Neural progenitor cell (in vitro differentiated cells): ENCODE measurements around the gene GCNT4. TPM values are rescaled to one million over a fixed set of nuclear protein-coding genes. Genes with fewer than 3 reads are reported as not detected.
"Not testable (repeated sequence)": the region's sequence is repeated elsewhere in the genome, so short reads cannot be mapped to it uniquely, and the experiment has no call there.

Experiments used
- DNase-seq: peaks from one replicate; pipeline ENCODE4 v3.0.0-alpha.2; 2016; ENCODE audit warnings: low spot score
- H2AFZ ChIP-seq: fragments of 200-600 bp; sonication (generic); replicated peaks from 2 replicates; pipeline ENCODE4 v1.6.1; 2016; ENCODE audit warnings: antibody characterized with exemption
- H3F3A ChIP-seq: fragments of 200-600 bp; sonication (generic); 2 replicates; pipeline ENCODE4 v1.6.1; 2016; ENCODE audit warnings: antibody characterized with exemption, low read depth
- H3K27ac ChIP-seq: fragments of 200-600 bp; sonication (generic); 2 replicates; pipeline ENCODE4 v1.5.1; 2016; ENCODE audit warnings: mild to moderate bottlenecking
- H3K27me3 ChIP-seq: fragments of 200-600 bp; sonication (generic); 2 replicates; pipeline ENCODE4 v1.6.1; 2016; ENCODE audit warnings: mild to moderate bottlenecking, moderate library complexity
- H3K36me3 ChIP-seq: fragments of 200-600 bp; sonication (generic); 2 replicates; pipeline ENCODE4 v1.5.1; 2016
- H3K4me1 ChIP-seq: fragments of 200-600 bp; sonication (generic); 2 replicates; pipeline ENCODE4 v1.6.1; 2016; ENCODE audit warnings: mixed run types
- H3K4me2 ChIP-seq: fragments of 200-600 bp; sonication (generic); 2 replicates; pipeline ENCODE4 v1.6.1; 2016
- H3K4me3 ChIP-seq: fragments of 200-600 bp; sonication (generic); 2 replicates; pipeline ENCODE4 v1.5.1; 2016
- H3K79me2 ChIP-seq: fragments of 200-600 bp; sonication (generic); 2 replicates; pipeline ENCODE4 v1.6.1; 2016; ENCODE audit warnings: low read depth
- H3K9ac ChIP-seq: fragments of 200-600 bp; sonication (generic); 2 replicates; pipeline ENCODE4 v1.6.1; 2016
- H3K9me3 ChIP-seq: fragments of 200-600 bp; sonication (generic); 2 replicates; pipeline ENCODE4 v1.5.1; 2016; ENCODE audit warnings: low read depth
- H4K20me1 ChIP-seq: fragments of 200-600 bp; sonication (generic); 2 replicates; pipeline ENCODE4 v1.6.1; 2016; ENCODE audit warnings: low read depth
- H3K27ac Mint-ChIP-seq: 3 replicates; pipeline ENCODE4 v1.8.0; 2021; ENCODE audit warnings: mixed read lengths
- H3K27me3 Mint-ChIP-seq: 2 replicates; pipeline ENCODE4 v1.8.0; 2022; ENCODE audit warnings: low read depth, mild to moderate bottlenecking, inconsistent platforms, moderate library complexity, mixed read lengths; ENCODE audit not compliant: insufficient read depth
- H3K36me3 Mint-ChIP-seq: 3 replicates; pipeline ENCODE4 v1.8.0; 2021; ENCODE audit warnings: mixed read lengths
- H3K4me1 Mint-ChIP-seq: 3 replicates; pipeline ENCODE4 v1.8.0; 2021; ENCODE audit warnings: mixed read lengths
- H3K4me3 Mint-ChIP-seq: 3 replicates; pipeline ENCODE4 v1.8.0; 2021; ENCODE audit warnings: mild to moderate bottlenecking, moderate library complexity, mixed read lengths
- H3K9me3 Mint-ChIP-seq: 3 replicates; pipeline ENCODE4 v1.8.0; 2020; ENCODE audit warnings: mixed read lengths
- CTCF ChIP-seq: fragments of 200-600 bp; sonication (generic); IDR thresholded peaks from 2 replicates; pipeline ENCODE4 v1.5.1; 2017; ENCODE audit warnings: antibody characterized with exemption, mild to moderate bottlenecking
- EZH2 ChIP-seq: fragments of 200-600 bp; sonication (generic); IDR thresholded peaks from 2 replicates; pipeline ENCODE4 v1.6.1; 2017; ENCODE audit warnings: antibody characterized with exemption, mild to moderate bottlenecking, moderate library complexity
- EZH2phosphoT487 ChIP-seq: fragments of 200-600 bp; sonication (generic); IDR thresholded peaks from 2 replicates; pipeline ENCODE4 v1.6.1; 2017; ENCODE audit warnings: antibody characterized with exemption
- total RNA-seq: library from RNA; depleted of rRNA; stranded (reverse); fragments of >200 nt; gene quantifications from 2 replicates; pipeline ENCODE4 v1.2.3, GENCODE V29; 2015; ENCODE audit warnings: low replicate concordance

Gene GCNT4
- total RNA-seq, 1 donor from 2014 or later: 0.17 TPM

GRCh38 chr5:75089662-75090061 is 37.3 kb upstream of the GCNT4 start:
- no peak overlapping the region for H3K27ac Mint-ChIP-seq
- peaks cover 4% of the 10 kb centered on the region for H3K27me3 Mint-ChIP-seq
- H3K4me3 ChIP-seq: no peak overlapping the region
- H3K36me3 ChIP-seq: no peaks in the 10 kb centered on the region
- H3K9me3 ChIP-seq: no peaks in the 10 kb centered on the region
- H3K4me1 Mint-ChIP-seq: peaks cover 7% of the 10 kb centered on the region
- DNase-seq: no peak
- no peak for TF ChIP-seq CTCF
- no peak overlapping the region for H3K4me2 ChIP-seq
- no peaks in the 10 kb centered on the region for H3K4me1 ChIP-seq
- no peaks in the 10 kb centered on the region for H3K36me3 Mint-ChIP-seq
- H3K79me2 ChIP-seq: no peaks in the 10 kb centered on the region
- no peaks in the 10 kb centered on the region for H4K20me1 ChIP-seq
- no peaks in the 10 kb centered on the region for H3K27me3 ChIP-seq
- H3K9ac ChIP-seq: no peak overlapping the region
- no peaks in the 10 kb centered on the region for H3K9me3 Mint-ChIP-seq
- no peak overlapping the region for H3K4me3 Mint-ChIP-seq
- no peak overlapping the region for H3K27ac ChIP-seq
- no peak overlapping the region for H2AFZ ChIP-seq
- no peaks in the 10 kb centered on the region for H3F3A ChIP-seq

- Histone ChIP-seq H3K36me3 (no peaks in the 10 kb centered on the region), H3K9me3 (no peaks in the 10 kb centered on the region), H4K20me1 (no peaks in the 10 kb centered on the region), H3K9ac (no peak overlapping the region), H3K4me1 (no peaks in the 10 kb centered on the region), H3K79me2 (no peaks in the 10 kb centered on the region), H3F3A (no peaks in the 10 kb centered on the region), H3K4me3 (no peak overlapping the region), H3K27me3 (no peaks in the 10 kb centered on the region), H3K27ac (no peak overlapping the region), H2AFZ (no peak overlapping the region), H3K4me2 (no peak overlapping the region)
- Mint-ChIP-seq H3K4me1 (peaks cover 7% of the 10 kb centered on the region), H3K36me3 (no peaks in the 10 kb centered on the region), H3K27ac (no peak overlapping the region), H3K27me3 (peaks cover 4% of the 10 kb centered on the region), H3K4me3 (no peak overlapping the region), H3K9me3 (no peaks in the 10 kb centered on the region)
- no peak for DNase-seq
- TF ChIP-seq EZH2phosphoT487 (no peak), EZH2 (no peak), CTCF (no peak)
Observed at GRCh38 chr5:75089137-75089536, 36.8 kb upstream of the GCNT4 start.

GRCh38 chr5:75088648-75089047 is 36.3 kb upstream of the GCNT4 start:
- H3K4me3 ChIP-seq: no peak overlapping the region
- no peak for DNase-seq
- TF ChIP-seq EZH2phosphoT487: no peak
- no peak overlapping the region for H3K9ac ChIP-seq
- peaks cover 7% of the 10 kb centered on the region for H3K4me1 Mint-ChIP-seq
- H3K36me3 Mint-ChIP-seq: no peaks in the 10 kb centered on the region
- no peaks in the 10 kb centered on the region for H3F3A ChIP-seq
- peaks cover 4% of the 10 kb centered on the region for H3K27me3 Mint-ChIP-seq
- no peaks in the 10 kb centered on the region for H3K79me2 ChIP-seq
- H3K36me3 ChIP-seq: no peaks in the 10 kb centered on the region
- no peaks in the 10 kb centered on the region for H3K27me3 ChIP-seq
- H3K9me3 Mint-ChIP-seq: no peaks in the 10 kb centered on the region
- no peaks in the 10 kb centered on the region for H3K9me3 ChIP-seq
- no peak overlapping the region for H3K4me3 Mint-ChIP-seq
- H3K27ac Mint-ChIP-seq: no peak overlapping the region
- H3K4me2 ChIP-seq: no peak overlapping the region
- H4K20me1 ChIP-seq: no peaks in the 10 kb centered on the region
- no peaks in the 10 kb centered on the region for H3K4me1 ChIP-seq
- H3K27ac ChIP-seq: no peak overlapping the region
- H2AFZ ChIP-seq: no peak overlapping the region

- TF ChIP-seq EZH2phosphoT487 (no peak), CTCF (no peak), EZH2 (no peak)
- Histone ChIP-seq H3K79me2 (no peaks in the 10 kb centered on the region), H4K20me1 (no peaks in the 10 kb centered on the region), H3K4me3 (no peak overlapping the region), H3F3A (no peaks in the 10 kb centered on the region), H3K9me3 (no peaks in the 10 kb centered on the region), H3K4me1 (no peaks in the 10 kb centered on the region), H3K27ac (no peak overlapping the region), H3K36me3 (no peaks in the 10 kb centered on the region), H3K27me3 (no peaks in the 10 kb centered on the region), H3K9ac (no peak overlapping the region), H3K4me2 (no peak overlapping the region), H2AFZ (peak overlapping the region; percentile 40)
- Mint-ChIP-seq H3K36me3 (no peaks in the 10 kb centered on the region), H3K27ac (no peak overlapping the region), H3K9me3 (no peaks in the 10 kb centered on the region), H3K27me3 (peaks cover 2% of the 10 kb centered on the region), H3K4me3 (no peak overlapping the region), H3K4me1 (peaks cover under 1% of the 10 kb centered on the region)
- DNase-seq: no peak
Observed at GRCh38 chr5:75081510-75081909, 29.2 kb upstream of the GCNT4 start.

- not testable (repeated sequence) for H3K4me3 Mint-ChIP-seq, H3F3A ChIP-seq, H3K9me3 Mint-ChIP-seq, H4K20me1 ChIP-seq, H3K27ac Mint-ChIP-seq, H3K4me2 ChIP-seq, H3K27me3 ChIP-seq, H3K27me3 Mint-ChIP-seq, H3K9me3 ChIP-seq, H3K4me3 ChIP-seq, H2AFZ ChIP-seq, H3K4me1 ChIP-seq, DNase-seq, H3K9ac ChIP-seq, H3K4me1 Mint-ChIP-seq, H3K79me2 ChIP-seq, H3K27ac ChIP-seq, H3K36me3 Mint-ChIP-seq, H3K36me3 ChIP-seq
Observed at GRCh38 chr5:75079346-75079745, 27.0 kb upstream of the GCNT4 start.
